ENCODE data around the gene ART3.

The ART3 gene

GRCh38 chr4:76148142-76148865, 73.8 kb downstream of the ART3 start, which contains the start of gene NUP54:
Gene NUP54 (minus strand): TSS chr4:76148397. CDS start chr4:76148374, 23 bp downstream.
- peak; percentile 97 for DNase-seq (ENCODE audit: low read depth)

DNA sequence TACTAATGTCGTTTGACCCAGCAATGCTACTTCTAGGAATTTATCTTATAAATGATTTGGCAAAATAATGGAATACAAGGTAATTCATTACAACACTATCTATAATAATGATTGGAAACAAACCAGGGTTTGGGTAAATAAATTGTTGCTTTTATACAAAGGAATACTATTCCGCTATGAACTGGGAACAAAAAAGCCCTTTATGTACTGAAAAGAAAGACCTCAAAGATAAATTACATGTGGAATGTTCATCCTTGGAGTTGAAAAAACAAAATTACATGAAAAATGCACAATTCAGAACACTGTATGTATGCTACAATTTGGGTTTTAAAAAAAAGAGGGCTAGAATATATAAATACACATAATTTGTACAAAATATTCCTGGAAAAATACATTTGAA, 78.8 kb downstream of the ART3 start:
- no peak for DNase-seq (ENCODE audit: low read depth)

DNA sequence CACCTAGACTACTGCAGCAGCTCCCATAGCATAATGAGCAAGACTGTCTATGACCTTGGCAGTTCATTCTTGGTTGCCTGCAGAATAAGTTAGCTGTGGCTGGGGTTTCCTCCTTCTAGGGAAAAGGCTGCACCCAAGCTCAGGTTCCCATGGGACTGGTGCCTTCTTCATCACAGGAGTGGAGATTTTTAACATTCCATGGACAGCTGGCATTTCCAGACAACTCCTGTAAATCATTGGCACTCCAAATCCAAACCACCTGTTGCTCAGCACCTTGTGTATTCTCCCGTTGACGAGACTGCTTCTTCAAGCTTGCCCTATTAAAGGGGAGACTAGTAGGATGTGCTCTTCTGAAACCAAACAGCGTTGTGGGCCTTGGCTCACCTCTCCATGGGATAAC, 81.5 kb downstream of the ART3 start:
- DNase-seq (ENCODE audit: low read depth): no peak

GRCh38 chr4:76156635-76157034, 82.1 kb downstream of the ART3 start:
- DNase-seq (ENCODE audit: low read depth): peak; percentile 58

DNA sequence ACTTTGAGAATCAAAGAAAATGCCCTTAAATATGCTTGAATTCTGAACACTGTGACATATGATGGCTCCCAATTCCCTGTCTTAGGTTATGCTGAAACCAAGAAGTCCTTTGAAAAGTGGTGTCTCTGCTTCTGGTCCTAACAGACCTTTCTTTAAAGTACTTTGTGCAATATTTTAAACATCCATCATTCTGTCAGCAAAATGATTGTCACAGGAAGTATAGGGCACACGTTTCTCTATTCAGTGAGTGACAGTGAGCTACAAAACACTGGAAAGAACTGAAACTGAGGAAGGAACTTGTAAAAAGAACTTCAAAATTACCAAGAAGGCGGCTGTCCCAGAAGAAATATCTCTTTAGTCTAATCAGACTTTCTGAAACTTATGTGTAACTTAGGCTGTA, 85.8 kb downstream of the ART3 start:
- DNase-seq (ENCODE audit: low read depth): no peak

Measured in iris pigment epithelial cell (primary cell).